Erythroblast (primary cell): ENCODE data around the gene RAPGEF2.
"Not testable (repeated sequence)": the region's sequence is repeated elsewhere in the genome, so short reads cannot be mapped to it uniquely, and the experiment has no call there.

Source experiments
- DNase-seq, 2 experiments: peaks; one replicate each; lab custom pipeline; 2025; lab: John Stamatoyannopoulos, UW
- GATA1 ChIP-seq: IDR thresholded peaks from 2 replicates; pipeline ENCODE4 v1.6.1; 2011; ENCODE audit warnings: low read depth, mild to moderate bottlenecking, control low read depth, low read length, moderate library complexity
- POLR2A ChIP-seq: IDR thresholded peaks from 2 replicates; pipeline ENCODE4 v1.6.1; 2011; ENCODE audit warnings: mild to moderate bottlenecking, low read length

RAPGEF2 gene

DNA sequence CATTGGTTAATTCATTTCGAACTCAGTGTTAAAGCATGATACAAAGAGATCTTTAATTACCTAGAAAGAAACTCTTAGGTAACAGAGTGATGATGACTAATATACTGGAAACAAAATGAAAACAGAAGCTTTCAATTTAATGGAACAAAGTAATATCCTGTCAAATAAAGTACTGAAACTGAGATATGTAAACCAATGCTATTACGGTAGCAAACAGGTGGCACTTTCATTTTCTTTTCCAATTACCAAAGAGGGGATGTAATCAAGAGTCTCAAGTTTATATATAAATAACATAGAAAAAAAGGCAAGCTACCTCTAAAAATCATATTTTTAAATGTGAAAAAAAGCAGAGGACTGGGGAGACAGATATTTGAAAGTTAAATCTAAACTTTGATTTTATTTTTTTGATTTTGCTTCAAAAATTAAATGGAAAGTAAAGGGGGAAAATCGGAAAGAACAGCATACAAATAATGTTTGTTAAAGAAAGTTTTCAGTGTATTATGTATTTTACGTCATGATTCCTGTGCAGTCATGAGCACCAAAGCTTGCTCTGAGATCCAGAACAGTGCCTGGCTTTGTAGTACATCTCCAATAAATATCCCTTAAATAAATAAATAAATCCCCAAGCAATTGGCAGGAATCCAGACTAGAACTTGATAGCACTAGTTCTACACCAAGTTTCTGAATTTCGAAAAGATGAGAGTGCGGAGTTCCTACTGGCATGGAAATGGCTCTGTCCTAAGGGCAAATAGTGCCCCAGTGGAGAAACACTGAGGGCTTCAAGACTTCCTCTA is 25.0 kb upstream of the RAPGEF2 start:
- peak; percentile 10 to 37 for DNase-seq

GRCh38 chr4:159079074-159079473 is 23.8 kb upstream of the RAPGEF2 start:
- TF ChIP-seq POLR2A (no peak), GATA1 (no peak)

More for the DNA sequence above, 25.0 kb upstream of the RAPGEF2 start:
- TF ChIP-seq POLR2A (no peak), GATA1 (no peak)

DNA sequence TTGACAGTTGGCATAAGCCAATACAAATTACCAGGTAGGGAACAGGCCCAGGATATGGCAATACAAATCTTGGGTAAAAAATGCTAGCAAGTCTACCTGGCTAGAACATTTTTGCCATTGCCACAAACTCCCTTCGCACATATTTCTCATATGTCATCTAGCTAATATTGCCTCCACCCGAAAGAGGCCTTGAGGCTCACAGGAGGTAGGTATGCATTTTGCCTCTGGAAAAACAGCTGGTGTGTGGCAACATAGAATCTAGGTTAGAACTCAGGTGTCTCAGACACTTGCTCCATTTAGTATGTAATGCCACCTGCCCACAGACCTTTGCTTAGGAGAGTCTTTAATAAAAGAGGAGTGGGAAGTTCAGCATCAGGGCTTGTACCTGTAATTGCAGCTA is 16.3 kb upstream of the RAPGEF2 start:
- TF ChIP-seq POLR2A (no peak), GATA1 (no peak)
- DNase-seq, result no peak

More at GRCh38 chr4:159079074-159079473, 23.8 kb upstream of the RAPGEF2 start:
- peak; percentile 31 to 65 for DNase-seq

DNA sequence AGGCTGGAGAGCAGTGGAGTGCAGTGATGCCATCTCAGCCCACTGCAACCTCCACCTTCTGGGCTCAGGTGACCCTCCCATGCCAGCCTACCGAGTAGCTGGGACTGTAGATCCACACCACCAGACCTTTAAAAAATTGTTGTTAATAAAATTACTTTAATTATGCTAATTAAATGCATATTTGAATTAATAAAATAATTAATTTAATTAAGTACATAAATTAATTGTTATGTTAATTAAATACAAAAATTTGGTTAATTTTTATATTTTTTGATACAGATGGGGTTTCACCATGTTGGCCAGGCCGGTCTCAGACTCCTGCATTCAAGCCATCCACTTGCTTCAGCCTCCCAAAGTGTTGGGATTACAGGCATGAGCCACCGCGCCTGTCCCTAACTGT is 12.6 kb upstream of the RAPGEF2 start:
- TF ChIP-seq POLR2A (no peak), GATA1 (no peak)
- no peak for DNase-seq

GRCh38 chr4:159094156-159094555 is 8.7 kb upstream of the RAPGEF2 start:
- not testable (repeated sequence) for DNase-seq

GRCh38 chr4:159096434-159096833 is 6.4 kb upstream of the RAPGEF2 start:
- DNase-seq, result no peak
- TF ChIP-seq GATA1 (no peak), POLR2A (no peak)

DNA sequence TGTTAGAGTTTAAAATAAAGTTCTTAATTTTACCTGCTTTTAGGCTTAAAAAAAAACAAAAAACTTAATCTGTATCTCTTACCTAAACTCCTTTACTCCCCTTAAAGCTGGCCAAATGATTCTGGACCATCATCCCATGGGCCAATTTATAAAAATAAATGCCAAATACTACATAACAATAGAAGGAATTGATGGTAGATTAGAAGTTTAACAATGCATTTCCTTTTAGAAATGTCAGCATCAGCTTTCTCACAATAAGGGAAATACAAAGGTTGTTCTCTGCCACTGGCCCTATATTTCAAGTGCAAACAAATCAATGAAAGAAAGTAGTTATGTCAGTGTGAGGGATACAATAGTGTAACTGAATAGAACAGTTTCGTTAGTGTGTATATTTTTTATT is 5.7 kb upstream of the RAPGEF2 start:
- TF ChIP-seq GATA1, result no peak
- TF ChIP-seq POLR2A, result no peak
- no peak for DNase-seq

DNA sequence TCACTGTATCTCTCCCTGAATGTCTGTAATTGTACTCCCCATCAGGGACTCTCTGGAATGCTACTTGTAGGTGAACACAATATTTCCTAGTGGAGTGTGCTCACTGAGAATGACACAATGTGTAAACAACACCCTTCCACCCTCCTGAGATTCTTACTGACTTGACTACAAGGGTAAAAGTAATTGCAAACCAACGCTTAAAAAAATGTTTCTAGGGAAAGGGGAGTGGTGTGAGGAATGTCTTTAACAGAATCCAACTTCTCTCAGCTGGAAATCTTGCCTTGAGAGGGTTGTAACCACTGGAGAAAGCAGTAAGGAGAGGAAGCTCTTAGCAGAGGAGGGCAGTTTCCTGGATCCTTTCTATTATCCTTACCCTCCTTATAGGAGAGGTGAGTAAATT is 5.1 kb upstream of the RAPGEF2 start:
- DNase-seq, result no peak
- no peak for TF ChIP-seq POLR2A
- TF ChIP-seq GATA1, result no peak

- DNase-seq, result no peak
- TF ChIP-seq POLR2A (no peak), GATA1 (no peak)
Measured at GRCh38 chr4:159098482-159099127, 4.3 kb upstream of the RAPGEF2 start.

GRCh38 chr4:159101988-159102621 is 774 bp upstream of the RAPGEF2 start:
- TF ChIP-seq GATA1, result no peak
- TF ChIP-seq POLR2A, result no peak
- peak in 1 of 2 experiments; percentile 52 for DNase-seq

DNA sequence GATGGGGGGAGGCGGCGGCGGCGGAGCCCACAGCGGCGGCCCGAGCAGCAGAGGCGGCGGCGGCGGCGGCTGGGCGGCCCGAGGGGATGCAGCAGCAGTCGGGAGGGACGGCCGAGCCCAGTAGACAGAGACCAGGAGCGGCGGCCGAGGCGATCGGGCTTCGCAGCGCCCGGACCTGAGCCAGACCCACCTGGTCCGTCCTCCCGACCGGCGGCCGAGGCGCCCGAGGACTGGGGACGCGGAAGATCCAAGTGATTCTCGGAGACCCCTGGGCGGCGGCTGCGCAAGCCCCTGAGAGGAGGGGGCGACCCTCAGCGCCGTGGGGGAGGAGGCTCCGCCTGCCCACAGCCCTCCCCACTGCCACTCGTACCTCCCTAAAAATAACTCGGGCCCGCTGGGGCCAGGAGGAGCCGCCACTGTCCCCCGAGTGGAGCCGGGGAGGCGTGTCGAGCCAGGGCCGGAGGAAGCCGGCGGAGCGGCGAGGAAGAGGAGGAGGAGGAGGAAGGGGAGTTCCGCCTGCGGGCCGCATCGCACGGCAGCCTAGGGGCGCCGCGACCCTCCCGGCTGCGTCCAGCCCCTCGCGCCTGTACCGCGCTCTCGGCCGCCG is 608 bp downstream of the RAPGEF2 start:
- DNase-seq, result peak; percentile 76 to 85

DNA sequence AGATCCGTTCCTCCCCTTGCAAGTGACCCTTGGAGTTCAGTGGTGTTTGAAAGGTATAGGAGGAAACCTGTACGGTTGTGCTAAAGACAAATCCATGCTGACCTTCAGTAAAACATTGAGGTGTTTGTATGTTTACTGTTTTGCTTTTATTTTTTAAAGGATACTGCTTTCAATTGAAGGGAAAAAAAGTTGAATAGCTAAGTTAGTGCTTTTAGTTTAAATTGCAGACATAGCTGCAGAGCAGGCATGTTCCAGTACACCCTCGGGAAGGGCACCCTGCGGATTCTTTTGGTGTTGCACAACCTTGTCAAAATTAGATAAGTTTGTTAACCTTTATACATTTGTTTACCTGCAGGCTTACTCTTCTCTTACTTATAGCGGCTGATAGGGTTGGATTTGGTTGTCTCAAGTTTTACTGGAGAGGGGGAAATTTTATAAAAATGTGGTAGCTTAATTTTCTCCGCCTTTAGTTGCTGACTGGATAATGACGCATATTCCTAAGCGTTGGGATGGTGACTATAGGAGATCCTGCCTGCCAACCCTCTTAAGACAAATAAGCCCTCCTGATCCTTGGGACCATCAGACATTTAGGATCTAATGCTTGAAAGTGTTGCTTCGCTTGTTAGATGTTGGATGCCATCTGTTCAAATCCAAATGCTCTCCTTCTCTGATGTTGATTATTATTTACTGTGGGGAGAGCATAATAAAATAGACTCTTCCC is 2.0 kb downstream of the RAPGEF2 start:
- peak; percentile 77 to 82 for DNase-seq
- no peak for TF ChIP-seq GATA1
- TF ChIP-seq POLR2A, result no peak

More for the DNA sequence above, 608 bp downstream of the RAPGEF2 start:
- TF ChIP-seq GATA1 (no peak), POLR2A (no peak)

GRCh38 chr4:159105761-159106243 is 2.9 kb downstream of the RAPGEF2 start:
- peak; percentile 63 to 65 for DNase-seq
- TF ChIP-seq GATA1, result no peak
- no peak for TF ChIP-seq POLR2A
